CD4-positive, alpha-beta T cell (primary cell): ENCODE data around the gene FAM229A. TPM values are rescaled to one million over a fixed set of nuclear protein-coding genes. Genes with fewer than 3 reads are reported as not detected.

Experiments used
- ATAC-seq: fragments of 200-7000 bp; cut with Tn5 transposase; one replicate; pipeline ENCODE4 v1.10.0; 2022; ENCODE audit warnings: mild to moderate bottlenecking; ENCODE audit not compliant: poor library complexity
- CTCF ChIA-PET: fragments of 350-600 bp; sonication (Branson Sonifier 250); formaldehyde crosslinking; loops from one replicate; lab custom pipeline; 2021; ENCODE audit warnings: antibody characterized with exemption, inconsistent platforms; lab: Charles Lee
- POLR2A ChIA-PET: fragments of 350-600 bp; sonication (Branson Sonifier 250); formaldehyde crosslinking; loops from one replicate; lab custom pipeline; 2021; ENCODE audit warnings: antibody characterized with exemption, inconsistent platforms; lab: Charles Lee
- DNase-seq, 14 experiments: peaks; one replicate each; pipeline ENCODE4 v3.0.0-alpha.2; 2013 to 2020; ENCODE audit warnings: mixed read lengths in 2 of 14
- H3K27ac ChIP-seq, 2 donors: one replicate each; pipeline versions ENCODE4 v1.5.1 to v1.7.0; 2013; ENCODE audit warnings: low read length in 2 of 2, low read depth in 1 of 2, mild to moderate bottlenecking in 1 of 2
- H3K27me3 ChIP-seq, 2 experiments: 1 replicate in 1 of 2; 2 replicates in 1 of 2; pipeline versions ENCODE4 v1.6.1 to v1.7.0; 2013; ENCODE audit warnings: low read length in 2 of 2, control low read depth in 1 of 2, mild to moderate bottlenecking in 1 of 2, moderate library complexity in 1 of 2; ENCODE audit not compliant: insufficient read depth in 2 of 2, control insufficient read depth in 1 of 2
- H3K36me3 ChIP-seq: one replicate; pipeline ENCODE4 v1.6.1; 2013; ENCODE audit warnings: low read length, control low read depth; ENCODE audit not compliant: insufficient read depth
- H3K4me1 ChIP-seq: one replicate; pipeline ENCODE4 v1.6.1; 2013; ENCODE audit warnings: low read length, control low read depth; ENCODE audit not compliant: insufficient read depth
- H3K4me3 ChIP-seq: one replicate; pipeline ENCODE4 v1.5.1; 2013; ENCODE audit warnings: mild to moderate bottlenecking, low read length, moderate library complexity
- H3K9me3 ChIP-seq, 2 experiments: 1 replicate in 1 of 2; 2 replicates in 1 of 2; pipeline versions ENCODE4 v1.6.1 to v1.7.0; 2013; ENCODE audit warnings: low read length in 2 of 2, mild to moderate bottlenecking in 2 of 2, control low read depth in 1 of 2, moderate library complexity in 1 of 2; ENCODE audit not compliant: control insufficient read depth in 1 of 2, insufficient read depth in 1 of 2
- H3K27ac Mint-ChIP-seq: one replicate; pipeline ENCODE4 v1.8.0; 2020; ENCODE audit warnings: mixed read lengths
- H3K27me3 Mint-ChIP-seq: one replicate; pipeline ENCODE4 v1.8.0; 2021; ENCODE audit warnings: mixed read lengths
- H3K36me3 Mint-ChIP-seq: one replicate; pipeline ENCODE4 v1.8.0; 2021; ENCODE audit warnings: low read depth, mixed read lengths
- H3K4me1 Mint-ChIP-seq: one replicate; pipeline ENCODE4 v1.8.0; 2021; ENCODE audit warnings: low read depth, mixed read lengths
- H3K4me3 Mint-ChIP-seq: one replicate; pipeline ENCODE4 v1.8.0; 2020; ENCODE audit warnings: mild to moderate bottlenecking, mixed read lengths
- H3K9me3 Mint-ChIP-seq: one replicate; pipeline ENCODE4 v1.8.0; 2020; ENCODE audit warnings: mixed read lengths
- intact Hi-C, 2 experiments: fragments of 100-400 bp; cut with DNase I in 1 of 2; cut with micrococcal nuclease in 1 of 2; formaldehyde crosslinking; loops; one replicate each; pipeline versions ENCODE4 v1.15.1 to v1.9.0; 2023 to 2025; cut with DNase I, micrococcal nuclease
- total RNA-seq, 174 experiments: library from RNA in 2 of 174; stranded (reverse) in 2 of 174; gene quantifications; one replicate each; pipeline ENCODE4 v1.2.3 and lab custom pipeline; 2021 to 2026
- TF ChIP-seq, protein P1 (sequence below): fragments of 200-600 bp; IDR thresholded peaks from one replicate; pipeline ENCODE4 v1.8.0; 2022; ENCODE audit warnings: antibody characterized with exemption, mild to moderate bottlenecking

FAM229A gene
- total RNA-seq, 2 experiments from 2014 or later: 38.0 to 38.6 TPM

DNA sequence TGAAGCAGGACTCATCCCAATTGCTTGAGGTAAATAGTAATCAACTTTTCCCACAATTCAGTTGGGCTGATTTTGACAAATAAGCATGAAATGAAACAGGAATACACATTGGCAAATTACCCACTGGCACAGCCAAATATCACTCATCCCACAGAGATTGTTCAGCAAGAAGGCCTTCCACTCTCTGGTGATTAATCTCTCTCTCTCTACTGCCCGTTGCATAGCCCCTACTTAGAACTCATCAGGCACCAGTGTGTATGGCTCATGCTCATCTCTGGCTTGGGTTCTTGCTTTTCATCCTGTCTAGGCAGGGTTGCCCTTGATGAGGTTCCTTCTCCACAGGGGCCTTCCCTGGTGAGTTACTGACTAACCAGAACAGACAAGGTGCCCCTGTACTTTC is 30.9 kb upstream of the FAM229A start:
- H3K9me3 ChIP-seq: no peaks in the 10 kb centered on the region
- Mint-ChIP-seq H3K4me1 (peaks cover 24% of the 10 kb centered on the region), H3K27ac (no peak overlapping the region), H3K36me3 (peaks cover 20% of the 10 kb centered on the region), H3K27me3 (no peaks in the 10 kb centered on the region), H3K9me3 (no peaks in the 10 kb centered on the region), H3K4me3 (peak overlapping the region; percentile 98)
- peaks cover 40% of the 10 kb centered on the region for H3K4me1 ChIP-seq
- H3K27me3 ChIP-seq: no peaks in the 10 kb centered on the region
- intact Hi-C loops: loop anchor here in 1 of 2 experiments (10.0 kb wide), 2 partner anchors 378 to 748 kb away; partner anchors contain the start of genes KHDRBS1 and PEF1
- no peak for ATAC-seq
- peak in 2 of 14 experiments; percentile 24 to 39 for DNase-seq
- ChIA-PET CTCF (no interaction called here), POLR2A (interaction anchor here (0.7 to 3.2 kb wide), 6 partner anchors 57 to 192 kb away, joined by 3 to 56 read pairs (median 17); partner anchors contain the start of genes CCDC28B, HDAC1 and MARCKSL1)
- peak overlapping the region; percentile 85 for H3K4me3 ChIP-seq
- H3K27ac ChIP-seq: peak overlapping the region in 1 of 2 donors; percentile 96
- TF ChIP-seq, protein P1, sequence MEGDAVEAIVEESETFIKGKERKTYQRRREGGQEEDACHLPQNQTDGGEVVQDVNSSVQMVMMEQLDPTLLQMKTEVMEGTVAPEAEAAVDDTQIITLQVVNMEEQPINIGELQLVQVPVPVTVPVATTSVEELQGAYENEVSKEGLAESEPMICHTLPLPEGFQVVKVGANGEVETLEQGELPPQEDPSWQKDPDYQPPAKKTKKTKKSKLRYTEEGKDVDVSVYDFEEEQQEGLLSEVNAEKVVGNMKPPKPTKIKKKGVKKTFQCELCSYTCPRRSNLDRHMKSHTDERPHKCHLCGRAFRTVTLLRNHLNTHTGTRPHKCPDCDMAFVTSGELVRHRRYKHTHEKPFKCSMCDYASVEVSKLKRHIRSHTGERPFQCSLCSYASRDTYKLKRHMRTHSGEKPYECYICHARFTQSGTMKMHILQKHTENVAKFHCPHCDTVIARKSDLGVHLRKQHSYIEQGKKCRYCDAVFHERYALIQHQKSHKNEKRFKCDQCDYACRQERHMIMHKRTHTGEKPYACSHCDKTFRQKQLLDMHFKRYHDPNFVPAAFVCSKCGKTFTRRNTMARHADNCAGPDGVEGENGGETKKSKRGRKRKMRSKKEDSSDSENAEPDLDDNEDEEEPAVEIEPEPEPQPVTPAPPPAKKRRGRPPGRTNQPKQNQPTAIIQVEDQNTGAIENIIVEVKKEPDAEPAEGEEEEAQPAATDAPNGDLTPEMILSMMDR: no peak
- peaks cover 28% of the 10 kb centered on the region for H3K36me3 ChIP-seq

DNA sequence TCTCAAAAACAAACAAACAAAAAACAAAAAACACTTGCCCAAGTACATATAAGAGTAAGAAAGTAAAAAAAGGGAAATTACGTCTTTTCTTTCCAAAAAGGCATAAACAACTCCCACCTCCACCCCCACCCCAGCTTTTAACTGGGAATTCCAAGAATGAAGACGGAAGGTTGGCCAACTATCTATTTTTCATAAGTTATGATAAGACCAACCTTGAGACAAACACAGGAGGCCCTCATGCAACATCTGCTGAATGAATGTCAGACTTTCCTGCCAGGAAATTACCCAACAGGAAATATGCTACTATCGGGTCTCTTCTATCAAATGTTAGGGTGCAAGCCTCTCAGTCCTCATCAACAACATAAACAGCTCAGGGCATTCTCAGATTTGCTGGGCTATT is 30.0 kb upstream of the FAM229A start:
- Histone ChIP-seq H3K36me3 (peaks cover 31% of the 10 kb centered on the region), H3K4me3 (no peak overlapping the region), H3K27me3 (no peaks in the 10 kb centered on the region), H3K4me1 (peaks cover 40% of the 10 kb centered on the region), H3K9me3 (no peaks in the 10 kb centered on the region), H3K27ac (no peak overlapping the region)
- no peak overlapping the region for H3K27ac Mint-ChIP-seq
- H3K36me3 Mint-ChIP-seq: peaks cover 21% of the 10 kb centered on the region
- H3K9me3 Mint-ChIP-seq: no peaks in the 10 kb centered on the region
- H3K4me1 Mint-ChIP-seq: peaks cover 24% of the 10 kb centered on the region
- no peak for ATAC-seq
- no peak for DNase-seq
- intact Hi-C loops: loop anchor here in 1 of 2 experiments (10.0 kb wide), 2 partner anchors 378 to 748 kb away; partner anchors contain the start of genes KHDRBS1 and PEF1
- peak overlapping the region; percentile 70 for H3K4me3 Mint-ChIP-seq
- TF ChIP-seq, protein P1: no peak
- H3K27me3 Mint-ChIP-seq: no peaks in the 10 kb centered on the region
- POLR2A ChIA-PET: interaction anchor here (0.7 kb wide), 1 partner anchor 152 kb away, joined by 3 read pairs; no protein-coding TSS in a partner anchor
- CTCF ChIA-PET: no interaction called here

DNA sequence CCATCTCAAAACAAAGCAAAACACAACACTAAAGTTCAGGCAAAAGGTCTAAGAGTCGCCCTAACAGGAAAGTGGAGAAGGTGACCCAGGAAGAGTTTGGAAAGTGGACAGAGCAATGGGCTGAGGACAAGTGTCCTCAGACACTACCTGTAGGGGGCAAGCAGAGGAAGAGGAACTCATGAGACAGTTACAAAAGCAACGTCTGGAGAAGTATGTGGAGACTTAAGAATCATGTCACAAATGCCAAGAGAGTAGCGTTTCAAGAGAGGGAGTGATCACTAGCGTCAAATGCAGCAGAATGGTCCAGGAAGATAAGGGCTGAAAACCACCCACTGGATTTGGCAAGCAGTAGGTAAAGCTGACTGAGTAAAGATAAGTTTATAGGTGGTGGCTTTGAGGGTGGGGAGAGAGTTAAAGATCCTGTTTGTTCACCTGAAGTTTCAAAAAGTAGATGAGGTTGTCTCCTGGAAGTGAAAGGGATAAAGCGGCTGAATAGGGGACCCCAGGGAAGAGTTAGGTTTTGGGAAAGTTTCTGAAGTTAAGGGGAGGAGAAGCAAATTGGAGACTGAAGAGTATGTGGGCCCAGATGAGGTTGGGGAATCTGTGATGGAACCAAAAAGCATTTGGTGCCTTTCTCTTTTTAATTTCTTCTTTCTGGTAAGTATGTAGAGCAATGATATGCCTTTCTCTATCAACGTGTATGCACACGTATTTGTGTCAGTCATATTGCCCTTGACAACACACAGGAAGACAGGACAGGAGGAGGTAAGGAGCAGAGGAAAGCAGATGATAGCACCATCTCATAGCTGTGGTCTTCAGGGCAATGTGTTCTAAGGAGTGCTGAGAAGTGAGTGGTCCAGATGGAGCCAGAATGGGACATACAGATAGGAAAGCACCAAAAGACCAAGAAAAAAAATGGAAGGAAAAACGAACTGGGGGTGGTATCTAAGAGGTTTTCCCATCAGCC is 28.9 kb upstream of the FAM229A start:
- intact Hi-C loops: loop anchor here in 1 of 2 experiments (10.0 kb wide), 2 partner anchors 376 to 746 kb away; partner anchors contain the start of genes KHDRBS1 and PEF1
- Histone ChIP-seq H3K27ac (no peak overlapping the region), H3K27me3 (no peaks in the 10 kb centered on the region), H3K36me3 (peaks cover 41% of the 10 kb centered on the region), H3K4me1 (peaks cover 44% of the 10 kb centered on the region), H3K9me3 (no peaks in the 10 kb centered on the region), H3K4me3 (no peak overlapping the region)
- POLR2A ChIA-PET: no interaction called here
- no peak overlapping the region for H3K4me3 Mint-ChIP-seq
- no peak for DNase-seq
- peaks cover 32% of the 10 kb centered on the region for H3K4me1 Mint-ChIP-seq
- CTCF ChIA-PET: no interaction called here
- H3K27ac Mint-ChIP-seq: no peak overlapping the region
- H3K9me3 Mint-ChIP-seq: no peaks in the 10 kb centered on the region
- TF ChIP-seq, protein P1: no peak
- no peaks in the 10 kb centered on the region for H3K27me3 Mint-ChIP-seq
- no peak for ATAC-seq
- H3K36me3 Mint-ChIP-seq: peaks cover 32% of the 10 kb centered on the region
